ENCODE data around the gene TMEM269.
"Not testable (repeated sequence)": the region's sequence is repeated elsewhere in the genome, so short reads cannot be mapped to it uniquely, and the experiment has no call there.

The TMEM269 gene

GRCh38 chr1:42748461-42749410, 36.1 kb upstream of the TMEM269 start:
- DNase-seq: no peak

GRCh38 chr1:42750041-42750440, 34.8 kb upstream of the TMEM269 start:
- DNase-seq: no peak

GRCh38 chr1:42751511-42752070, 33.2 kb upstream of the TMEM269 start:
- DNase-seq: not testable (repeated sequence)

- no peak for DNase-seq
Measured at GRCh38 chr1:42752284-42752683, 32.5 kb upstream of the TMEM269 start.

- DNase-seq: no peak
Measured at GRCh38 chr1:42753070-42753469, 31.7 kb upstream of the TMEM269 start.

- peak; percentile 15 to 34 for DNase-seq
Measured at GRCh38 chr1:42756956-42757891, 27.6 kb upstream of the TMEM269 start.

- DNase-seq: no peak
Measured at GRCh38 chr1:42757892-42758275, 26.9 kb upstream of the TMEM269 start.

GRCh38 chr1:42758641-42759040, 26.1 kb upstream of the TMEM269 start:
- no peak for DNase-seq

- no peak for DNase-seq
Measured at GRCh38 chr1:42759114-42759513, 25.7 kb upstream of the TMEM269 start.

- DNase-seq: no peak
Measured at GRCh38 chr1:42761567-42761966, 23.2 kb upstream of the TMEM269 start.

GRCh38 chr1:42762269-42762668, 22.5 kb upstream of the TMEM269 start:
- DNase-seq: no peak

GRCh38 chr1:42765269-42765668, 19.5 kb upstream of the TMEM269 start:
- DNase-seq: no peak

GRCh38 chr1:42765832-42766740, 18.7 kb upstream of the TMEM269 start:
- peak; percentile 21 to 30 for DNase-seq

- DNase-seq: peak; percentile 100
Measured at GRCh38 chr1:42766741-42767509, 17.9 kb upstream of the TMEM269 start, which contains the start of the genes C1orf50 and P3H1. TSS of gene C1orf50 (plus strand) at chr1:42767249. CDS start at chr1:42767312, 63 bp downstream. TSS of gene P3H1 (minus strand) at chr1:42767028. CDS start at chr1:42766971, 57 bp downstream.

GRCh38 chr1:42767510-42768000, 17.2 kb upstream of the TMEM269 start:
- no peak for DNase-seq

GRCh38 chr1:42768172-42768571, 16.6 kb upstream of the TMEM269 start:
- no peak for DNase-seq

GRCh38 chr1:42769811-42770210, 15.0 kb upstream of the TMEM269 start:
- DNase-seq: no peak

GRCh38 chr1:42773420-42773819, 11.4 kb upstream of the TMEM269 start:
- DNase-seq: no peak

- no peak for DNase-seq
Measured at GRCh38 chr1:42774928-42775526, 9.8 kb upstream of the TMEM269 start.

- DNase-seq: no peak
Measured at GRCh38 chr1:42776502-42776901, 8.3 kb upstream of the TMEM269 start.
